B cell (primary cell): ENCODE measurements around the gene PDGFA. TPM values are rescaled to one million over a fixed set of nuclear protein-coding genes. Genes with fewer than 3 reads are reported as not detected.

Source experiments
- ATAC-seq: fragments of 200-7000 bp; cut with Tn5 transposase; one replicate; pipeline ENCODE4 v1.10.0; 2021; ENCODE audit warnings: low read depth, mild to moderate bottlenecking, moderate number of reproducible peaks, moderate library complexity
- CTCF ChIA-PET: fragments of 350-600 bp; sonication (Branson Sonifier 250); formaldehyde crosslinking; loops from one replicate; lab custom pipeline; 2021; ENCODE audit warnings: antibody characterized with exemption, inconsistent platforms; lab: Charles Lee
- POLR2A ChIA-PET: fragments of 350-600 bp; sonication (Branson Sonifier 250); formaldehyde crosslinking; loops from one replicate; lab custom pipeline; 2021; ENCODE audit warnings: antibody characterized with exemption; lab: Charles Lee
- DNase-seq: peaks from one replicate; pipeline ENCODE4 v3.0.0; 2013
- H2AFZ ChIP-seq: 2 replicates; pipeline ENCODE4 v1.6.1; 2012; ENCODE audit warnings: mild to moderate bottlenecking, low read depth, low read length; ENCODE audit not compliant: insufficient read depth, poor library complexity, severe bottlenecking
- H3K27ac ChIP-seq, 2 donors: 1 replicate in 1 of 2; 2 replicates in 1 of 2; pipeline ENCODE4 v1.5.1; 2012 to 2013; ENCODE audit warnings: low read length in 2 of 2, mild to moderate bottlenecking in 2 of 2, moderate library complexity in 1 of 2
- H3K27me3 ChIP-seq, 4 experiments: fragments of 200-600 bp in 1 of 4; sonication (generic) in 1 of 4; replicated peaks in 1 of 4; 1 replicate in 2 of 4; 2 replicates in 2 of 4; pipeline versions ENCODE4 v1.6.1 to v1.7.0; 2013 to 2016; ENCODE audit warnings: low read length in 3 of 4, mild to moderate bottlenecking in 2 of 4, mixed read lengths in 1 of 4, moderate library complexity in 1 of 4; ENCODE audit not compliant: insufficient read depth in 4 of 4, control insufficient read depth in 3 of 4; ENCODE audit errors: control extremely low read depth in 1 of 4
- H3K36me3 ChIP-seq, 2 experiments: replicated peaks in 1 of 2; 1 replicate in 1 of 2; 2 replicates in 1 of 2; pipeline versions ENCODE4 v1.6.1 to v1.7.1; 2013; ENCODE audit warnings: low read length in 1 of 2; ENCODE audit not compliant: insufficient read depth in 2 of 2, control insufficient read depth in 1 of 2; ENCODE audit errors: control extremely low read depth in 1 of 2, extremely low read depth in 1 of 2
- H3K4me1 ChIP-seq, 2 donors: fragments of 200-600 bp in 1 of 2; sonication (generic) in 1 of 2; 1 replicate in 1 of 2; 2 replicates in 1 of 2; pipeline versions ENCODE4 v1.5.1 to v1.6.1; 2013 to 2017; ENCODE audit warnings: low read length in 2 of 2; ENCODE audit not compliant: control insufficient read depth in 2 of 2, insufficient read depth in 2 of 2
- H3K4me2 ChIP-seq: replicated peaks from 2 replicates; pipeline ENCODE3; 2012; ENCODE audit warnings: mild to moderate bottlenecking, low read depth, low read length; ENCODE audit not compliant: poor library complexity, severe bottlenecking
- H3K4me3 ChIP-seq, 5 experiments: fragments of 200-600 bp in 1 of 5; sonication (generic) in 1 of 5; 1 replicate in 3 of 5; 2 replicates in 2 of 5; pipeline versions ENCODE4 v1.5.1 to v1.7.0; 2011 to 2016; ENCODE audit warnings: low read length in 4 of 5, mild to moderate bottlenecking in 4 of 5, low read depth in 2 of 5, control low read depth in 1 of 5, moderate library complexity in 1 of 5; ENCODE audit not compliant: insufficient read depth in 1 of 5; ENCODE audit errors: control extremely low read depth in 1 of 5, extremely low read depth in 1 of 5
- H3K79me2 ChIP-seq: fragments of 200-600 bp; sonication (generic); one replicate; pipeline ENCODE4 v1.6.0; 2016; ENCODE audit warnings: low read length; ENCODE audit not compliant: control insufficient read depth, insufficient read depth
- H3K9ac ChIP-seq: fragments of 200-600 bp; sonication (generic); 2 replicates; pipeline ENCODE4 v1.6.1; 2017; ENCODE audit warnings: mild to moderate bottlenecking, low read length, moderate library complexity
- H3K9me3 ChIP-seq, 3 donors: one replicate each; pipeline versions ENCODE4 v1.6.1 to v1.7.1; 2013; ENCODE audit warnings: low read length in 2 of 3; ENCODE audit not compliant: control insufficient read depth in 2 of 3, insufficient read depth in 1 of 3; ENCODE audit errors: control extremely low read depth in 1 of 3
- H4K20me1 ChIP-seq: 2 replicates; pipeline ENCODE4 v1.6.0; 2012; ENCODE audit warnings: mild to moderate bottlenecking, low read length; ENCODE audit not compliant: insufficient read depth, control insufficient read depth, poor library complexity, severe bottlenecking
- H3K27ac Mint-ChIP-seq: one replicate; pipeline ENCODE4 v1.8.0; 2021; ENCODE audit warnings: mixed read lengths
- H3K27me3 Mint-ChIP-seq: one replicate; pipeline ENCODE4 v1.8.0; 2021; ENCODE audit warnings: mixed read lengths
- H3K4me1 Mint-ChIP-seq: one replicate; pipeline ENCODE4 v1.8.0; 2021; ENCODE audit warnings: mixed read lengths
- H3K4me3 Mint-ChIP-seq: one replicate; pipeline ENCODE4 v1.8.0; 2021; ENCODE audit warnings: mixed read lengths
- H3K9me3 Mint-ChIP-seq: one replicate; pipeline ENCODE4 v1.8.0; 2022; ENCODE audit warnings: mixed read lengths; ENCODE audit not compliant: insufficient read depth
- EZH2 ChIP-seq: IDR thresholded peaks from 2 replicates; pipeline ENCODE4 v1.6.1; 2012; ENCODE audit warnings: borderline replicate concordance, low read depth, mild to moderate bottlenecking, moderate library complexity, low read length; ENCODE audit not compliant: insufficient read depth, poor library complexity, severe bottlenecking
- WGBS: methylation state at CpG from one replicate; pipeline ENCODE4 v1.1.5; 2013; ENCODE audit warnings: missing lambda C conversion rate; ENCODE audit not compliant: insufficient coverage; 5-methylcytosine and 5-hydroxymethylcytosine counted together
- intact Hi-C: fragments of 100-400 bp; cut with micrococcal nuclease; formaldehyde crosslinking; loops from one replicate; pipeline ENCODE4 v1.10.0; 2022
- polyA plus RNA-seq: library from polyadenylated mRNA; depleted of rRNA; stranded (reverse); fragments of >200 nt; gene quantifications from 2 replicates; pipeline ENCODE4 v1.2.3, GENCODE V29; 2012
- total RNA-seq, 2 donors: library from RNA; stranded (reverse); fragments of 120-200 nt in 1 of 2; gene quantifications; 1 replicate in 1 of 2; 2 replicates in 1 of 2; pipeline versions ENCODE4 v1.2.3 to v1.2.4, GENCODE V29; 2013 to 2022
- TF ChIP-seq, protein P1 (sequence below): fragments of 200-600 bp; IDR thresholded peaks from one replicate; pipeline ENCODE4 v1.8.0; 2022; ENCODE audit warnings: antibody characterized with exemption, mild to moderate bottlenecking

PDGFA gene
- total and polyA plus RNA-seq, 2 donors (not counting 1 experiment from before 2014, with no cell fraction given): 0.36 to 1.5 TPM

DNA sequence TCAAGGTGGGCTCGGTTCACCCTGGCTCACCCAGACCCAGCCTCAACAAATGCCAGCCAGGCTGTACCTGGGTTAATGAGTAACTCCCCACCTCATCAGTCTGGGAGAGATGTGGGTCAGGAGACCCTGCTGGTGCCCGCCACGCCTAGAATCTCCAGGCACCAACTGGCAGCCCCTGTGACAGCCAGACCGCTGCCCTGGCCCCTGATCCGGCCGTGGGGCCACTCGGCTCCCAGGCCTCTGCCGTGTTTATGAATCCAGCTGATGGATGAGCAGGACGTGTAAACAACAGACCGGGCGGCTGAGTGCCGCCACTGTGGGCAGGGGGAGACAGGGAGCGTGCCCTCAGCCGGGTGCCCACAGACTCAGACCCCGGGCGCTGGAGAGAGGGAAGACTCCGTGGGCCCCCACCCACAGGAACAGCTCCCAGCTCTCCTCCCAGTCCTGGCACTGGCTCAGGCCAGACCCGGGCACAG, 34.0 kb upstream of the PDGFA start:
- TF ChIP-seq EZH2: no peak
- TF ChIP-seq, protein P1, sequence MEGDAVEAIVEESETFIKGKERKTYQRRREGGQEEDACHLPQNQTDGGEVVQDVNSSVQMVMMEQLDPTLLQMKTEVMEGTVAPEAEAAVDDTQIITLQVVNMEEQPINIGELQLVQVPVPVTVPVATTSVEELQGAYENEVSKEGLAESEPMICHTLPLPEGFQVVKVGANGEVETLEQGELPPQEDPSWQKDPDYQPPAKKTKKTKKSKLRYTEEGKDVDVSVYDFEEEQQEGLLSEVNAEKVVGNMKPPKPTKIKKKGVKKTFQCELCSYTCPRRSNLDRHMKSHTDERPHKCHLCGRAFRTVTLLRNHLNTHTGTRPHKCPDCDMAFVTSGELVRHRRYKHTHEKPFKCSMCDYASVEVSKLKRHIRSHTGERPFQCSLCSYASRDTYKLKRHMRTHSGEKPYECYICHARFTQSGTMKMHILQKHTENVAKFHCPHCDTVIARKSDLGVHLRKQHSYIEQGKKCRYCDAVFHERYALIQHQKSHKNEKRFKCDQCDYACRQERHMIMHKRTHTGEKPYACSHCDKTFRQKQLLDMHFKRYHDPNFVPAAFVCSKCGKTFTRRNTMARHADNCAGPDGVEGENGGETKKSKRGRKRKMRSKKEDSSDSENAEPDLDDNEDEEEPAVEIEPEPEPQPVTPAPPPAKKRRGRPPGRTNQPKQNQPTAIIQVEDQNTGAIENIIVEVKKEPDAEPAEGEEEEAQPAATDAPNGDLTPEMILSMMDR: no peak
- POLR2A ChIA-PET: no interaction called here
- intact Hi-C loops: no loop called here
- Histone ChIP-seq H3K4me2 (no peak overlapping the region), H3K27me3 (no peaks in the 10 kb centered on the region), H3K9ac (no peak overlapping the region), H4K20me1 (no peaks in the 10 kb centered on the region), H3K4me1 (no peaks in the 10 kb centered on the region), H3K27ac (no peak overlapping the region), H2AFZ (no peak overlapping the region), H3K9me3 (peaks cover 0 to 25% (median 0%) of the 10 kb centered on the region in 3 donors), H3K36me3 (no peaks in the 10 kb centered on the region), H3K79me2 (no peaks in the 10 kb centered on the region), H3K4me3 (no peak overlapping the region)
- Mint-ChIP-seq H3K27me3 (no peaks in the 10 kb centered on the region), H3K4me3 (no peak overlapping the region), H3K4me1 (no peaks in the 10 kb centered on the region), H3K27ac (no peak overlapping the region), H3K9me3 (no peaks in the 10 kb centered on the region)
- ATAC-seq (no peak), DNase-seq (no peak)
- CTCF ChIA-PET: no interaction called here
- WGBS: 97% methylated on average over 17 of the region's 18 CpGs

DNA sequence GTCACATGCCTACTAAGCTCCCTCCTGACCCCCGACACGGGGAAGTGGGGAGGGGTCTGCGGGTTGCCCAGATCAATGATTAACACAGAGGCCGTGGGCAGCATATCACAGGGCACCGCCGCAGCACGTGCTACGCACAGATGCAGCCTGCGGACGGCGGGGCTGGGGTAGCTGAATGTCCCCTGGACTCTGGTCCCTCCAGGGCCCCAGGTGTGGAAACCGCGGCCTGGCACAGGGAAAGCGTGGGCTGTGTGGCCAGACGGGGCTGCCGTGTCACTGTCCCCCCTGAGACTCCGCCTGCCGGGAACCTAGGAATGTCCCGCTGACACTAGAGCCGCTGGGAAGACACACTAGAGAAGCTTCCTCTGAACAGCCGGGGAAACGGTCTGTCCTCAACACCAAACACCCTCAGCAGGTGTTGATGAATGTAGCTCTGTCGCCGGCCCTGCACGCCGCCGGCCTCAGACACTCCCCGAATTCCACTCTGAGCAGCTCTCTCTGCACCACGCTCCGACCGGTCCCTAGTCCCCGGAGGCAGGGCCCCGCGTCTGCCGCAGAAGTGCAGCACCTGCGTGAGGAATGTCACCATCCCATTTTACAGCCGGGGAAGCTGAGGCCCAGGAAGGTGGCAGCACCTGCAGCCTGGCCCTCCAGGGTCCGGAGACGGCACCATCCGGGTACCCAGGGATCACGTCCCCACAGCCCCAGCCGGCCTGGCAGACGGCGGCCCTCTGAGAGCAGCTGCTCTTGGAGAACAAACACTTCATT, 33.4 kb upstream of the PDGFA start:
- WGBS: 96% methylated on average over 42 of the region's 44 CpGs
- H3K27me3 Mint-ChIP-seq: no peaks in the 10 kb centered on the region

More for the DNA sequence above, 33.4 kb upstream of the PDGFA start:
- H4K20me1 ChIP-seq: no peaks in the 10 kb centered on the region
- peaks cover 0 to 25% (median 0%) of the 10 kb centered on the region in 3 donors for H3K9me3 ChIP-seq
- ChIA-PET POLR2A (no interaction called here), CTCF (no interaction called here)
- DNase-seq (no peak), ATAC-seq (no peak)
- intact Hi-C loops: no loop called here
- no peaks in the 10 kb centered on the region for H3K9me3 Mint-ChIP-seq
- H2AFZ ChIP-seq: no peak overlapping the region
- no peaks in the 10 kb centered on the region for H3K27me3 ChIP-seq
- no peaks in the 10 kb centered on the region for H3K36me3 ChIP-seq
- no peak overlapping the region for H3K27ac Mint-ChIP-seq
- no peak overlapping the region for H3K4me3 ChIP-seq
- no peaks in the 10 kb centered on the region for H3K4me1 Mint-ChIP-seq
- TF ChIP-seq, protein P1: no peak
- no peak for TF ChIP-seq EZH2
- H3K27ac ChIP-seq: no peak overlapping the region
- H3K79me2 ChIP-seq: no peaks in the 10 kb centered on the region
- no peak overlapping the region for H3K4me2 ChIP-seq
- H3K9ac ChIP-seq: no peak overlapping the region
- no peaks in the 10 kb centered on the region for H3K4me1 ChIP-seq
- no peak overlapping the region for H3K4me3 Mint-ChIP-seq
